Endometrial microvascular endothelial cells (primary cell): ENCODE measurements around the gene APOM. TPM values are rescaled to one million over a fixed set of nuclear protein-coding genes. Genes with fewer than 3 reads are reported as not detected.

Experiments used
- in situ Hi-C: cut with HindIII; loops from 2 replicates; pipeline ENCODE4 v1.10.0; 2017; ENCODE audit warnings: low sequenced_read_pairs, low pct_unique_long_range_greater_than_20kb; ENCODE audit errors: inconsistent ontology term
- total RNA-seq: library from RNA; depleted of rRNA; stranded (reverse); fragments of >200 nt; gene quantifications from one replicate; pipeline ENCODE4 v1.2.3, GENCODE V29; 2015; ENCODE audit errors: inconsistent ontology term

The APOM gene
- total RNA-seq, 1 donor from 2014 or later, result 1.9 TPM

- in situ Hi-C loops, result no loop called here
Observed at GRCh38 chr6:31693535-31693934, 37.8 kb downstream of the APOM start.

- in situ Hi-C loops, result no loop called here
Observed at GRCh38 chr6:31697555-31697954, 41.9 kb downstream of the APOM start.

GRCh38 chr6:31700740-31701401, 45.2 kb downstream of the APOM start:
- in situ Hi-C loops, result no loop called here

DNA sequence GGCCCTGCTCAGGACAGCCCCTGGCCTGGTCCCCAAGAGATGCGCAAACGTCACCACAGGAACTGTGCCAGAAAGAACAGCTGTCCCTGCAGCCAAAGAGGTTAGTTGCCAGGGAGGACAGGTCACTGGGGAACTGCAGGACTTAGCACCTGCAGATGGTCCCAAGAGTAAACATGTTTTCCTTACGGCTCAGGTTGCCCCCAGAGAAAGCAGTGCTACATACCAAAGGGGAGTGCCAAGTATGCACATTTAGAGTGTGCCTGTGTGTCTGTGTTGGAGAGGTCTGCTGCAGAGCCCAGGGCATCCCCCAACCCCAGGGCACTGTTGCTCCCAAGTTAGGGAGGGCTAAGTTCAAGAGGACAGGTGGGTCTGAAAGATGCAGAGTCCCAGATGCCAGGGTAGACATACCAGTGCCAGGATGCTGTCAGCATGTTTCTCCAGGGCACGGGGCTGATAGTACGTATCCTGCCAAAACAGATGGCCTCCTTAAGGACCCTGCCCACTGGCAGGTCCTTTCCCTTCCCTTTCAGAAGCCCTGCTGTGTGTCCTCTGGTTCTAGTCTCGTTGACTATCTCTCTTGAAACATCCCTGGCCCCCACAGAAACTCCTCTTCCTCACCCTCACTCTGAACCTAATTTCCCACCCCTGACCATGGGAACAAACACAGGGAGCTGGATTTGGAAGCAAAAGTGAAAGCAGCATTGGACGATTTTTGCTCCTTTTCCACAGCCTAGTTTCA, 46.1 kb downstream of the APOM start:
- in situ Hi-C loops, result no loop called here

- in situ Hi-C loops, result no loop called here
Observed at GRCh38 chr6:31702405-31702818, 46.7 kb downstream of the APOM start.

GRCh38 chr6:31702819-31703716, 47.4 kb downstream of the APOM start, which contains the start of gene ABHD16A:
ABHD16A (minus strand) TSS chr6:31703324; CDS start chr6:31703281, 43 bp downstream.
- in situ Hi-C loops, result no loop called here

GRCh38 chr6:31705931-31706330, 50.2 kb downstream of the APOM start:
- in situ Hi-C loops, result no loop called here

DNA sequence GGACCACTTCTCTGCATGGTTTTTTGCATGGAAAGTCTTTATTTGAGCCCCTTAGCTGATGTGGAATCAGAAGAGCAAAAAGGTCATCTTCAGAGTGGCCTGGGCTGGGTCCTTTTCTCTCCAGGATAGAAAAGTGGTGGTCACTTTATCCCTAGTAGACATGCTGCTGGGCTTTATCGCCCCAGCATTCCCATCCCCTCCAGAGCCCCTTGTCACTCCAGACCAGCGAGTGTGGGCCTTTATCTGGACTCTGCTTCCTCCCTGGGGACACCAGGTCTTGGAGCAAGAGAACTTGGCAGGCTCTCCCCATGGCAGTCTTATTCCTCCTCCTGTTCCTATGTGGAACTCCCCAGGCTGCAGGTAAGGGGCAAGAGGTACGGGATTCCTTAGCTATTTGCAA, 50.9 kb downstream of the APOM start, which contains the start of gene LY6G6F:
Gene LY6G6F (plus strand): TSS at position 268 of the 400 bp plus-strand sequence. CDS start 41 bp downstream, at position 309.
- in situ Hi-C loops, result no loop called here

DNA sequence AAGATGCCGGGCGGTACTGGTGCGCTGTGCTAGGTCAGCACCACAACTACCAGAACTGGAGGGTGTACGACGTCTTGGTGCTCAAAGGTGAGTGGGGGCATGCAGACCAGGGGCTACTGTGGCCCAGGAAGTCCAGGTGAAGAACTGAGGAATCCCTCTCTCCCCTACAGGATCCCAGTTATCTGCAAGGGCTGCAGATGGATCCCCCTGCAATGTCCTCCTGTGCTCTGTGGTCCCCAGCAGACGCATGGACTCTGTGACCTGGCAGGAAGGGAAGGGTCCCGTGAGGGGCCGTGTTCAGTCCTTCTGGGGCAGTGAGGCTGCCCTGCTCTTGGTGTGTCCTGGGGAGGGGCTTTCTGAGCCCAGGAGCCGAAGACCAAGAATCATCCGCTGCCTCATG, 52.0 kb downstream of the APOM start:
- in situ Hi-C loops, result no loop called here

Other genes with a start within 250 kb of the APOM start
- 26.1 TPM for gene MICB, start 157.7 kb upstream of the APOM start, total RNA-seq
- not detected for gene MCCD1, start 126.9 kb upstream of the APOM start, total RNA-seq
- gene DDX39B, start 113.9 kb upstream of the APOM start, total RNA-seq, result 465 TPM
- gene ATP6V1G2, start 109.3 kb upstream of the APOM start, total RNA-seq, result not detected
- 13.1 TPM for gene NFKBIL1, start 108.3 kb upstream of the APOM start, total RNA-seq
- not detected for gene LTA, start 83.6 kb upstream of the APOM start, total RNA-seq
- not detected for gene TNF, start 80.3 kb upstream of the APOM start, total RNA-seq
- gene LTB, start 73.5 kb upstream of the APOM start, total RNA-seq, result not detected
- not detected for gene LST1, start 69.6 kb upstream of the APOM start, total RNA-seq
- not detected for gene NCR3, start 62.9 kb upstream of the APOM start, total RNA-seq
- gene AIF1, start 40.7 kb upstream of the APOM start, total RNA-seq, result not detected
- gene PRRC2A, start 35.2 kb upstream of the APOM start, total RNA-seq, result 79.4 TPM
- gene BAG6, start 3.2 kb upstream of the APOM start, total RNA-seq, result 262 TPM
- gene C6orf47, start 4.9 kb downstream of the APOM start, total RNA-seq, result 17.2 TPM
- 15.2 TPM for gene GPANK1, start 9.1 kb downstream of the APOM start, total RNA-seq
- 271 TPM for gene CSNK2B, start 10.2 kb downstream of the APOM start, total RNA-seq
- 1.1 TPM for gene LY6G5B, start 14.1 kb downstream of the APOM start, total RNA-seq
- gene LY6G5C, start 25.2 kb downstream of the APOM start, total RNA-seq, result 0.93 TPM
- 44.8 TPM for gene ABHD16A, start 47.4 kb downstream of the APOM start, total RNA-seq
- not detected for gene LY6G6F, start 51.0 kb downstream of the APOM start, total RNA-seq
- not detected for gene LY6G6D, start 59.5 kb downstream of the APOM start, total RNA-seq
- not detected for gene LY6G6C, start 65.9 kb downstream of the APOM start, total RNA-seq
- not detected for gene MPIG6B, start 67.5 kb downstream of the APOM start, total RNA-seq
- 64.2 TPM for gene DDAH2, start 73.4 kb downstream of the APOM start, total RNA-seq
- gene CLIC1, start 80.6 kb downstream of the APOM start, total RNA-seq, result 1,067 TPM
- gene MSH5, start 84.1 kb downstream of the APOM start, total RNA-seq, result 7.8 TPM
- gene SAPCD1, start 106.8 kb downstream of the APOM start, total RNA-seq, result not detected
- not detected for gene VWA7, start 121.4 kb downstream of the APOM start, total RNA-seq
- gene VARS1, start 139.9 kb downstream of the APOM start, total RNA-seq, result 101 TPM
- gene LSM2, start 151.1 kb downstream of the APOM start, total RNA-seq, result 172 TPM
- 0.65 TPM for gene HSPA1L, start 159.4 kb downstream of the APOM start, total RNA-seq
- 171 TPM for gene HSPA1A, start 159.6 kb downstream of the APOM start, total RNA-seq
- gene HSPA1B, start 171.8 kb downstream of the APOM start, total RNA-seq, result 120 TPM
- 94.3 TPM for gene NEU1, start 206.9 kb downstream of the APOM start, total RNA-seq
- gene SLC44A4, start 223.1 kb downstream of the APOM start, total RNA-seq, result 2.6 TPM
- gene EHMT2, start 241.8 kb downstream of the APOM start, total RNA-seq, result 41.2 TPM
- not detected for gene ZBTB12, start 246.2 kb downstream of the APOM start, total RNA-seq